Neural cell (in vitro differentiated cells): ENCODE data around the gene RAB11FIP5.
"Not testable (repeated sequence)": the region's sequence is repeated elsewhere in the genome, so short reads cannot be mapped to it uniquely, and the experiment has no call there.

Experiments used
- CTCF ChIP-seq: fragments of 450-650 bp; IDR thresholded peaks from 2 replicates; pipeline ENCODE4 v1.5.1; 2014; ENCODE audit warnings: antibody characterized with exemption, mild to moderate bottlenecking, moderate library complexity; ENCODE audit not compliant: poor library complexity, severe bottlenecking
- EP300 ChIP-seq: fragments of 450-650 bp; conservative IDR thresholded peaks from 2 replicates; pipeline ENCODE4 v1.6.1; 2014; ENCODE audit warnings: antibody characterized with exemption, mild to moderate bottlenecking, moderate library complexity; ENCODE audit not compliant: poor library complexity, severe bottlenecking
- POLR2AphosphoS5 ChIP-seq: IDR thresholded peaks from 2 replicates; pipeline ENCODE4 v1.6.1; 2012
- SMC3 ChIP-seq: fragments of 450-650 bp; conservative IDR thresholded peaks from 2 replicates; pipeline ENCODE4 v1.6.1; 2014; ENCODE audit warnings: antibody characterized with exemption, mild to moderate bottlenecking, moderate library complexity; ENCODE audit not compliant: poor library complexity

GRCh38 chr2:73093601-73094218 lies 19.0 kb downstream of the RAB11FIP5 start:
- TF ChIP-seq EP300, CTCF, POLR2AphosphoS5, SMC3: not testable (repeated sequence)
